GM18861 (cell line): ENCODE measurements around the gene TTYH1.
"Not testable (repeated sequence)": the region's sequence is repeated elsewhere in the genome, so short reads cannot be mapped to it uniquely, and the experiment has no call there.

Source experiments
- ATAC-seq: cut with Tn5 transposase; IDR thresholded peaks from one replicate; pipeline ENCODE4 v1.9.1; 2021; ENCODE audit not compliant: unreplicated experiment

The TTYH1 gene

DNA sequence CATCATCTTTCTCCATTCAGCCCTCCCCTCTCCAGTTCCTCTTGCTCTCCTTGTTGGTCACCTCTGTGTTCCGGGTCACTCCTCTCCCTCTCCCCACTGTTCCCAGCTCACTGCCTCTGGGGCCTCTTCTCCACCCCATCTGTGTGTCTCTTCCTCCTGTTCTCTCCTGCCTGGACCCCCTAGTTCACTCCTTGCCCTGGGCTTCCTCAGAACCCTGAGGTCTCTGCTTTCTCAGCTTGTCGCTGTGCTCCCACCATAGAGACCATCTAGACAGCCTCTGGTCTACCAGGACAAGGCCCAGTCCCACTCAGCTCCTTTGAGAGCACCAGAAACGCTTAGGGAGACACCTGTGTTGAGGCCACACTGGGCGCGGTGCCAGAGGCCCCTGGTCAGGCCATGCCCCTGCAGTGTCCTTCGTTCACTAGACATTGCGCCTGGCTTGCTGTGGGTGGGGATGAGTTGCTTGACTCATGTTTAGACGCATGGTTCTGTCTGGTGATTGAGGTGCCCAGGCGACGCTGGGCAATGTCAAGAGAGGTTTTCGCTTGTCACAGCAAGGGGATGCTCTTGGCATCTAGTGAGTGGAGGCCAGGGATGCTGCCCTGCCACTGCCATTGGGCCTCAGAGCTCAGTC is 43.5 kb downstream of the TTYH1 start:
- ATAC-seq = no peak

DNA sequence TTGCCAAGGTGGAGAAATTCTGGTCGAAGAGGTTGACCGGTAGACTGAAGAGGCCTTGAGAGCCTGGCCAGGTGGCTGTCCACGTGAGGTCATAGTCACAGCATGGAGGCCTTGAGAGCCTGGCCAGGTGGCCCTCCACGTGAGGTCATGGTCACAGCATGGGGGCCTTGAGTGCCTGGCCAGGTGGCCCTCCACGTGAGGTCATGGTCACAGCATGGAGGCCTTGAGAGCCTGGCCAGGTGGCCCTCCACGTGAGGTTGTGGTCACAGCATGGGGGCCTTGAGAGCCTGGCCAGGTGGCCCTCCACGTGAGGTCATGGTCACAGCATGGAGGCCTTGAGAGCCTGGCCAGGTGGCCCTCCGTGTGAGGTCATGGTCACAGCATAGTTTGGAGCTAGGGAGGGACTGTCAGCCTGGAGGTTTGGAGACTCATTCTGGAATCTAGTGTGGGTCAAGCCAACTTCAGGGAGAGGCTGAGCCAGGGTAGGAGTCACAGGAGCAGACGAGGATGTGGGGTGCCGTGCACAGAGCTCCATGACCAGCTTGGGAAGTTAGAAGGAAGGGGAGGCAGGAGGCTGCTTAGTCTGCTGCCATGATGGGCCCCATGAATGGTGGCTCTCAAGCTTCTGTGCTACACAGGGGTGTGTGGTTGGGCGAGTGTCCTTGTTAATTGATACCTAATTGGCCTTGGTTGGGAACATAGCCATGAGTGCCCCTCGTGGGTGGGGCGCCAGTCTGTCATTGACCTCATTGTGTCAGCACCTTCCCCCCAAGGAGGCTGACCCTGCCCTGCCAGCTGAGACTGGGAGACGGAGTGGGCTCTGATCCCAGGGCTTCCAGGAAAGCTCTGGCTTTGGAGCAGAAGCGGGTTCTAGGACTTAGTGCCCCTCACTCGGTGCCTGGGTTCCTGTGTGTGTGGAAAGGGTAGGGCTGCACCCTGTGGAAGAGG is 44.3 kb downstream of the TTYH1 start:
- no peak for ATAC-seq

DNA sequence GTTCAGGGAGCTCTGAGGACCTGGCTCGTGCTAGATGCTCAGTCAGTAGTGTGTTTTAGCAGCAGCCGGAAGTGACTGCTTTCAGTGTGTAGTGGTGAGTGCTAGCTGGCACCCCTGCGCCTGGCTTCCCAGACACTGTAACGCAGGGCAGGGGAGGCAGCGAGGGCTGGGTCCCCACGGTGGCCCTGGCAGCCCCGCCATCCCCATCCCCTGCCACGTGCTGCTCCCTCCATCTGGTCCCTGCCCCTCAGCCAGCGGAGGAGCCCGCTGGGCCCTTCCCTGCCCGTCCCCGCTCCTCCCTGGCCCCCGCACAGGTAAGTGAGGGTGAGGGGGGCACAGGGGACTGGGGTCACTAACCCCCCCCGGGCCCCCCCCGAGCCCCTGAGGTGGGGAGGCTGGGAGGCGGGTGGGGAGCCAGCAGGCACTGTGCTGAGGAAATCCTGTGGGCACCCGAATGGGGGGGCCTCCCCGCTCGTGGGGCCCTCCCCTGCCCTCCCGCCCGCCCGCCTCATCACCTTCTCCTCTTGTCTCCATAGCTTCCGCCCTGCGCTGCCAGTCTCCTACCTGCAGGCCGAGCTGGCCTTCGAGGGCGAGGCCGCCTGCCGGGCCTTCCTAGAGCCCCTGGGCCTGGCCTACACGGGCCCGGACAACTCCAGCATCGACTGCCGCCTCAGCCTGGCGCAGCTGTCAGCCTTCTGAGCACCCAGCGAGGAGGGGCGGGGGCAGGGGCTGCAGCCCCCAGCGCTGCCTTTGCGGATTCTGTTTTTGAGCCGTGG is 45.2 kb downstream of the TTYH1 start:
- no peak for ATAC-seq

DNA sequence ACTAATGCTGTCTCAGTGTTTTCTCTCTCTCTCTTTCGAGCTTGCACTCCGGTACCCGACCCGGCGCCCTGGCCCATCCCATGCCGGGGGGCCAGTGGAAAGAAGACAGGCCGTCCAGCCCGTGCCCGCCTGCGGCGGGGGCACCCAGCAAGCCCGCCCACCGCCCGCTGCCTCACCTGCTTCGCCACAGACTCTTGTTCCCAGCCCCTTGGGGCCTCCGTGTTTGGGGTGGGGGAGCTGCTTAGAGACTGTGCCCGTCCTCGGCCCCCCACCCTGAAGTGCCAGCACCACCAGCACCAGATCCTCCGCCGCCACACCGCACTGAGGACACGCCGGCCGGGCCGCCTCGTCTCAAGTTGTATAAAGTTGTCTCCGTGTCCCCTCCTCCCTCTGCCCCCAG is 45.9 kb downstream of the TTYH1 start:
- no peak for ATAC-seq

DNA sequence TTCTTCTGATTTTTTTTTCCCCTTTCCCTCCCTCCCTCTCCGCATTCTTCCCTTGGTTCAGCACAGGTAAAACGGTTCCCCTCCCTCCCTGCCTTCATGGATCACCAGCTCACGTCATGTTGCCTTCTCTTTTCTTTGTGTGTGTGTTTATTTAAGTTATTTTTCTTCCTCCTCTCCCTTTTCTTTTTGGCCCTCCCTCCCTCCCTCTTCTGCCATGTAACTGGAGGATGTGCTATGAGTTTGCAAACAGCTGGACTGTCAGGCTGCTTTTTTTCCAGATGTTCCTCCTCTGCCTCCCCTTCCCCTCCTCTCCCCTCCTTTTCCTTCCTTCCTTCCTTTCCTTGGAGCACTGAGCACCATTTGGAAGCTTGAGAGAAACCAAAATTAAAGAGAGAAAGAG is 46.3 kb downstream of the TTYH1 start:
- no peak for ATAC-seq

DNA sequence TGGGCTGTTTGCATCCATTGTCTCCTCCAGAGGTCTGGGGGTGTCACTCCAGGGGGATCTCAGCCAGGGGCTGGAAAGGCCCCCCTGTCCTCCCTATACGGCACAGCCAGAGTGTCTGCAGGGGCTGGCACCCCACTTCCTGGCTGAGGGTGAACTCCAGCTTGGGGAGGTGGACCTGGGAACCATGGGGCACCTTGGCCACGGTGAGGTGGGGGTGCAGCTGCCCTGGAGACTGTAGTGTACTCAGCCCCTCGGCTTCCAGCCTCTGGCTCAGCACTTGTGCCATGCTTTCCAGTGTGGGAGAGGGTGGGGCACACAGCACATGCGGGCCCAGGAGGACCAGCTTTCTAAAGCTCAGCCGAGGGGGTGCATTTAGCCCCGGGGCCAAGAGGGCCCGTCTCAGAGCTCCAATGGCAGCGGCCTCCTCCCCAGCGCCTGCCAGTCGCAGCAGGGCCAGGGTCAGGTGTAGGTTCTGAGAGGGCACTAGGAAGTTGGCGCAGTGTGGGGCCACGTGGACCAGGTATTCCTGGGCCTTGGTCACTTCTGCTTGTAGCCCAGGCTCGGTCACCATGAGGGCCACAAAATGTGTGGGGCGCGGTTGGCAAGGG is 46.9 kb downstream of the TTYH1 start:
- no peak for ATAC-seq

DNA sequence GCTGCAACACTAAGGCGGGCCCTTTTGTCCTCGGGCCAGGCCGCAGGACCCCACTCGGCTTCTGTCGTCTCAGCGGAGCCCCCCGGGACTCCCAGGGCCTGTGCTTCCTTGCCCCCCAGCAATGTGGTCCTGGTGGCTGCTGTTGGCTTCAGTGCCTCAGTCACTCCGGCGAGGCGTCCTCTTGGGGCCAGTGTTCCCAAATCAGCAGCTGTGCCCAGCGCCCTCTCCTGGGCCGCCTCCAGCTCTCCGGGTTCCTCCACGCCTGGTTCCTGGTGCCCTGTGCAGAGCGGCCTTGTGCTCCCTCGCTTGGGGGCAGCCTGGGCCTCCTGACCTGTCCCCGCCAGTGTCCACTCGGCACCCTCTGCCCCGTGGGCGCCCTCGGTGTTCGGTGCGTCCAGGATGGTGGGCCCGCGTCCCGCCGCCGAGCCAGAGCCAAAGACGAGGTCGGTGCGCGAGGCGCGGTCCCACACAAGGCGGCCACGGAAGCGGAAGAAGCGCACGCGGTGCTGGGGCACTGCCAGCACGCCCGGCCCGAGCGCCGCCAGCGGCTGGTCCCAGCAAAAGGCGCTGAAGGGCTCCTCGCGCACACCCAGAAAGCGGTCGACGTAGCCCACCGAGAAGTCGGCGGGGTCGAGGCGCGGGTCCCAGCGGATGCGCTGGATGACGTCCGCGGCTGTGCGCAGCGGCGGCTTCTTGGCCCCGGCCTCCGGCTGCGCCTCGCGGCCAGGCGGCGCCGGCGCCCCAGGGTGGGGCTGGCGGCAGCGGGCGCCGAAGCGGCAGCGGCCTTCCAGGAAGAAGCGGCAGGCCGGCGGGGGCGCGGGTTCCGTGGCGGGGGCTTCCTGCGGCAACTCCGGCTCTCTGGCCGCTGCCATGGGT is 47.6 kb downstream of the TTYH1 start:
- peak; percentile 18 for ATAC-seq

DNA sequence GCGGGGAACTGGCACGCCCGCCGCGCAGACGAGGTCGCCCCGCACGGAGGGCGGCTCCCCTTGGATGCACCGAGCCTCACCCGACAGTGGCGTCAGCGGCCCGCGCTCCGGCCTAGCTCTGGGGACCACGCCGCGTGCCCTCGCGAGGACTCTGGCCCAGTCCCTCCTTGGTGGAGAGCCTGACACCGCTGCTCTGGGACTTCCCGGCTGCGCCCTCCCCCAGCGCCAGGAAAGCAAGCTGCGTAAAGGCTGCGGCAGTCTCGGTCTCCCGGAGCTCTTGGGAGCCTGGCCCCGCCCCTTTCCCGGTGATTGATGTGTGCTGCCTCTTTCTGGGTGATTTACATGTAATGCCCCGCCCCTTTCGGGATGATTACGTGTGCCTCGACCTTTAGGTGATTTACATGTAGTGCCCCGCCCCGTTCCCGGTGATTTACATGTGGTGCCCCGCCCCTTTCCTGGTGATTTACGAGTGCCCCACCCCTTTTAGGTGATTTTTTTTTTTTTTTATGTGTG is 48.3 kb downstream of the TTYH1 start, which contains the start of gene LENG9:
LENG9 (minus strand) TSS at position 248 of the 513 bp plus-strand sequence. CDS start 252 bp downstream, outside the sequence.
- ATAC-seq = peak; percentile 39

DNA sequence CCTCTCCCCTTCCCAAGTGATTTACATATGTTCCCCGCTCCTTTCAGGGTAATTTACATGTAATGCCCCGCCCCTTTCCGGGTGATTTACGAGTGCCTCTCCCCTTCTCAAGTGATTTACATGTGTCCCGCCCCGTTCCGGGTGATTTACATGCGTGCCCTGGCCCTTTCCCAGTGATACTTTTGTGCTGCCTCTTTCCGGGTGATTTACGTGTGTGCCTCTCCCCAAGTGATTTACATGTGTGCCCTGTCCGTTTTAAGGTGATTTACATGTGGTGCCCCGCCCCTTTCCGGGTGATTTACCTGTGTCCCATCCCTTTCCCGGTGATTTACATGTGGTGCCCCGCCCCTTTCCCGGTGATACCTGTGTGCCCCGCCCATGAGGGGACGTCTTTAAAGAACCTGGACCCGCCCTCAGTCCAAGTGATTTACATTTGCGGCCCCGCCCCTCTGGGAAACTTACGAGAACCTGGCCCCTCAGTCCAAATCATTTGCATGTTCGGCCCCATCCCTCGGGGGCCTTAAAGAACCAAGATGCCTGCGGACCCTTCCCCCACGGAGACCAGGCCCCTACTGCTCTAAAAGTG is 48.9 kb downstream of the TTYH1 start:
- peak; percentile 34 for ATAC-seq

DNA sequence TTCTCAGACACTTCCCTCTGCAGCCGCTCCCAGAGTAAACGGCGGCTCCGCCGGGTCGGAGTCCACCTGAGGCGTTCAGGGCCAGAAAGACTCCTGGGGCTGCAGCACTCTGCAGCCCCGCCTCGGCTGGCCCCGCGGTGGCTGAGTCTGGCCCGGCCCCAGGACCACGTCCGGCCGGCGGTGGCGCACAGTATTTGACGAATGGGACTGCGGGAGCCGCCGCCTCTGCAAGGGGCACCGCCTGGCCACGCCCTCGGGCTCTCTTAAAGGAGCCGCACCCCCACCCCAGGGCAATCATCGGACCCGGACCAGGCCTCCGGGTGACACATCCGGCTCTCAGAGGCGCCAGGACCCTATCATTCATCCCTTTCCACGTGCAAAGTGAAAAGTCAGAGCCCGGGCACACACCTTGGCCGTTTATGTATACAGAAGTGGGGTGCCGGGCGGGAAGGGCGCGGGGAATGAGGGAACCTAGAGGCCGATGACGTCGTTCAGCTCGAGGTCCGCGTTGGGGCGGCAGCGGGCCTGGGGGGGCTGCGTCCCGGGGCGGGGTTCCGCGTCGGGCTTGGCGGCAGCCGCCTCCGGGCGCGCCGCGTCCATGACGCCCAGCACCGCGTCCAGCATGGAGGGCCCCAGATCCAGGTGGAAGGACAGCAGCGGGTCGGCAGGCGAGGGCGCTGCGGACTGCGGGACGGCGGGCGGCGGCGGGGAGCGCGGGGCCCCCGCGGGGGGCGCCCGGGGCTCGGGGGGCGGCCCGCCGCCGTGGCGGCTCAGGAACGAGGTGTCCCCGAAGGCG is 49.6 kb downstream of the TTYH1 start:
- peak; percentile 40 for ATAC-seq

DNA sequence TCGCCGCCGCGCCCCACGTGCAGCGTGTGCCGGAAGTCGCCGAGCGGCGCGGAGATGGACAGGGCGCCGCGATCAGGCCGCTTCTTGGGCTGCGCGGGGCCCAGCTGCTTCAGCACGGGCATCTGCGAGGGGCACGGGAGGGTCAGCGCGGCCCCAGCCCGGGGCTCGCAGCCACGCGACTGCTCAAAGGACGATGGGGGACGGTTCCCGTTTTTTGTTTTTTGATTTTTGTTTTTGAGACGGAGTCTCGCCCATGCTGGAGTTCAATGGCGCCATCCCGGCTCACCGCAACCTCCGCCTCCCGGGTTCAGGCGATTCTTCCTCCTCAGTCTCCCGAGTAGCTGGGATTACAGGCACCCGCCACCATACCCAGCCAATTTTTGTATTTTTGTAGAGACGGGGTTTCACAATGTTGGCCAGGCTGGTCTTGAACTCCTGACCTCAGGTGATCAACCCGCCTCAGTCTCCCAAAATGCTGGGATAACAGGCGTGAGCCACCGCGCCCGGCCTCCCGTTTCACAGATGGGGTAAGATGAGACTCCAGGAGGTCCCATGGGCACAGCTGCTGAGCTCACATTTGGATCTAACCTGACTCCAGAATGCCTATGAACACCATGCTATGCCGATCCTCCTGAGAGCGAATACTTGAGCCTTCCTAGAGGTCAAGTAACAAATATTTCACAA is 50.3 kb downstream of the TTYH1 start:
- ATAC-seq = no peak

DNA sequence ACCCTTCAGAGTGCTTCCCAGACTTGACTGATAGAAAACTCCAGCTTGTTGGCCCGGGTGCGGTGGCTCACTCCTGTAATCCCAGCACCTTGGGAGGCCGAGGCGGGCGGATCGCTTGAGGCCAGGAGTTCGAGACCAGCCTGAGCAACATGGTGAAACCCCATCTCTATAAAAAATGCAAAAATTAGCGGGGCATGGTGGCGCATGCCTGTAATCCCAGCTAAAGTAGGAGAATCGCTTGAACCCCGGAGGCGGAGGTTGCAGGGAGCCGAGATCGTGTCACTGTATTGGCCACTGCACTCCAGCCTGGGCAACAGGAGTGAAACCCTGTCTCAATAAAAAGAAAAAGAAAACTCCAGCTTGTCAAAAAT is 50.8 kb downstream of the TTYH1 start:
- not testable (repeated sequence) for ATAC-seq

DNA sequence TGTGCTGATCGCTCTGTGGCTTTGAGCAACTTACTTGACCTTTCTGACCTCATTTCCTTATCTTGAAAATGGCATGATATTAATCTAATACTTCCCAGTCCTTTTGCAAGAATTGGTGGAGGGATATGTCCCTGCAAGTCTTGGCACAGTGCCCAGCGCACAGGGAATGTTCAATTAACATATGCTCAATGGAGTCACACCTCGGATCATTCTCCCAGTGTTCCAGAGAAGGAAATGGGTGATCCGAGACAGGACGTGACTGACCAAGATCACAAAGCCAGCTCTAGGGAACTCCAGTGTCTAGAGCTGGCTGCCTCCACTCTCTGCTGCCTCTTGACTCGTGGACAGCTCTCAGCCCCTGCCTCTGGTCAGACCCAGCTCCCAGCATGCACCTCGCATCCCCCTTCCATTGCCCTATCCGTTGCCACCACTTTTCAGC is 54.3 kb downstream of the TTYH1 start:
- no peak for ATAC-seq

DNA sequence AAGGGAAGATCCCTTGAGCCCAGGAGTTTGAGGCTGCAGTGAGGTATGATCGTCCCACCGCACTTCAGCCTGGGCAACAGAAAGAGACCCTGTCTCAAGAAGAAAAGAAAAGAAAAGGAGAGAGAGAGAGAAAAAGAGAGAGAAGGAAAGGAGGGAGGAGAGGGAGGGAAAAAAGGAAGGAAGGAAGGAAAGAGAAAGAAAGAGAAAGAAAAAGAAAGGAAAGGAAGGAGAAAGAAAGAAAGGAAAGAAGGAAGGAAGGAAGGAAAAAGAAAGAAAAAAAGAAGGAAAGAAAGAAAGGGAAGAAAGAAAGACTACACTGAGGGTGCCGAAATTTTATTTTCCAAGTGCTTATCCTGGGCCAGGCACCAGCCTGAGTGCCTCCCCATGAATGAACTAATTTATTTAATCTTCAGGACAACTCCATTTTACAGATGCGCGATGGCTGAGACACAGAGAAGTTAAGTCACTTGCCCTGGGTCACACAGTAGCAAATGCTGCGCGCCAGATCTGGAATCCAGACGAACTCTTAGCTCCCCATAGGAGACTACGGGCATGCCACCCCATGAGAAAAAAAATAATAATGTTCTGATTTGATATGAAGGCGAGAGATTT is 55.1 kb downstream of the TTYH1 start:
- ATAC-seq = no peak

DNA sequence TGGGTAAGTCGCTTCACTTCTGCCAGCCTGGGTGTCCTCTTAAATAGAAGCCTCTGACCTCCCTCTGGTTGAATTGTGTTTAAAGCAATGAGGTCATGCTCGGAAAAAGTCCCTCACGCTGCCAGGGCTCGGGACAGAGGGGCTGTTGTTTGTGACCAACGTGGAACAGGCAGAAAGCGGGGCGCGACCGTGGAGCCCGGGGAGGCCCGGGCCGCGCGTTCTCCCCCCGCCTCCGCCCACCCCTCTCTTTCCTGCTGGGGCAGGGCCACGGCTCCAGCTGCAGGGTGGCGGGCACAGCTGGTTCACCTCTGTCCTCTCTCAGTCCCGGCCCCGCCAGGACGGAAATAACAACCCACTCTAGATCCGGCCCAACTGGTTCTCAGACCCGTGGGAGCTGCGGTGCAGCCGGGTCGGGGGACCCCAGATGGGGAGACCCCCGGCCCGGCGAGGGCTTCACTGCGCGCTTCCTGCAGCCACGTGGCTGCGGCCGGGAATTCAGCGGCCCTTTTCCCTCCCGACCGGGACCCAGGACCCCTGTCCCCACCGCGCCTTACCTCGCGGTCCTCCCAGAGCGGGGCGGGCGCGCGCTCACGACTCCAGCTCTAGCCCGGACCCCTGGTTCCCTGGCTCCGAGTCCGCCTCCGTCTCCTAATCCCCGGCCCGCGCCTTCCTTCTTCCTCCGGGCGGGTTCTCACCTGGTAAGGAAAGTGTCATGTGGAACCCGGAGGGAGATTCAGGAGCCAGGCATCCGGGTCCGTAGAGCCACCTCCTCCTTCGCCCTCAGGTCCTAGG is 55.9 kb downstream of the TTYH1 start:
- no peak for ATAC-seq

DNA sequence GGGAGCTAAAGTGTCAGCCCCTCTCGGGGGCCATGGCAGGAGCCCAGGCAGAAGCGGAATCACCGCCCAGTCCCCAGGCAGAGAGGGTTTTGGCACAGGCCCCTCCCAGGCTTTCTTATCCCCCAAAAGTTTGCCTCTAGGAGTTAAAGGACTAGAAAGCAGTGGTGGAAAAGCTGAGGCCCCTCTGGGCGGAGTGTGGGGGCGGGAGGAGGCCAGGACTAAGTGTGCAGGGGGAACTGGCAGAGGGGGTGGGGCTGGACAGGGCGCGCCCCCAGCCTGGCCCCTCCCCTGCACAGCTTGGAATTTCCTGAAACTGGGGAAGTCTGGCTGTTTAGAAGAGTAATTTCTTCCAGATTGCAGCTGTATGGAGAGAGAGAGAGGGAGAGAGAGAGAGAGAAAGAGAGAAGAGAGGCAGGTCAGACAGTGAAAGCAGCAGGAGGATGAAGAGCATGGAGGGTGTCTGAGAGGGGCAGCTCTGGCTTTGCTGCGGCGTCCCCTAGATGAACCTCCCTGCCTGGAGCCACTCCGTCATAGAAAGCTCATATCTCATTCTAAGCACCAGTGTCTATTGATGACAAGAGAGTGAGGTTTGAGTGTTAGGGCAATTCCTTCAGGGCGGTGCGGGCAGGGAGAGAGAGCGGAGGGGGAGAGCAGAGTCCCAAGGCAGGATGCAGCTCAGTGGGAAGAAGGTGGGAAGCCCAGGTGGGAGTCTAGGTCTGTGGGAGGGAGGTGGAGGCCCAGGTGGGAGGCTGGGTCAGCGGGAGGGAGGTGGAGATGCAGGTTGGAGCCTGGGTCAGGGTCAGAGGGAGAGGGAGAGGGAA is 58.0 kb downstream of the TTYH1 start, which contains the start of gene CDC42EP5:
CDC42EP5 (minus strand) TSS at position 226 of the 821 bp plus-strand sequence. CDS start 7,749 bp downstream, outside the sequence.
- no peak for ATAC-seq
